ENCODE data around the gene DDX31.

DNA sequence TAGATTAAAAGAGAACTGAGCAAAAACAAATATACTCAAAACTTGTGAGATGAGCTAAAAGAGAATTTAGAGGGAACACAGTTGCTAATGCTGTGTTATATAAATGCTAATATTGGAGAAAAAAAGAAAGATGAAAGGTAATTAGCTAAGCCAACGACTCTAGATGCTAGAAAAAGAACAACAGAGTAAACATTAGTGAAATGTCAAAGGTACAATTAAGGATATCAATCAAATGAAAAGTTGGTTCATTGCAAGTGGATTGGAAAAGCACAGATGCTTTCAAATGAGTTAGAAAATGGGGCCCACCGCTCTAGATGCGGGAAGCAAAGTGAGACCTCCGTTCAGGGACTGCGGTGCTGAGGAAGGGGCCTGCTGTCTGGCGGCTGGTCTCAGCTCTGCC is 105.3 kb downstream of the DDX31 start:
- no peak for TF ChIP-seq POLR2AphosphoS5 (IDR thresholded peaks at IDR 0.05; ENCODE audit: low read depth)
- TF ChIP-seq, protein P1, sequence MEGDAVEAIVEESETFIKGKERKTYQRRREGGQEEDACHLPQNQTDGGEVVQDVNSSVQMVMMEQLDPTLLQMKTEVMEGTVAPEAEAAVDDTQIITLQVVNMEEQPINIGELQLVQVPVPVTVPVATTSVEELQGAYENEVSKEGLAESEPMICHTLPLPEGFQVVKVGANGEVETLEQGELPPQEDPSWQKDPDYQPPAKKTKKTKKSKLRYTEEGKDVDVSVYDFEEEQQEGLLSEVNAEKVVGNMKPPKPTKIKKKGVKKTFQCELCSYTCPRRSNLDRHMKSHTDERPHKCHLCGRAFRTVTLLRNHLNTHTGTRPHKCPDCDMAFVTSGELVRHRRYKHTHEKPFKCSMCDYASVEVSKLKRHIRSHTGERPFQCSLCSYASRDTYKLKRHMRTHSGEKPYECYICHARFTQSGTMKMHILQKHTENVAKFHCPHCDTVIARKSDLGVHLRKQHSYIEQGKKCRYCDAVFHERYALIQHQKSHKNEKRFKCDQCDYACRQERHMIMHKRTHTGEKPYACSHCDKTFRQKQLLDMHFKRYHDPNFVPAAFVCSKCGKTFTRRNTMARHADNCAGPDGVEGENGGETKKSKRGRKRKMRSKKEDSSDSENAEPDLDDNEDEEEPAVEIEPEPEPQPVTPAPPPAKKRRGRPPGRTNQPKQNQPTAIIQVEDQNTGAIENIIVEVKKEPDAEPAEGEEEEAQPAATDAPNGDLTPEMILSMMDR (IDR thresholded peaks at IDR 0.05; ENCODE audit: insufficient read depth, low read length), result no peak
- TF ChIP-seq, protein P2, sequence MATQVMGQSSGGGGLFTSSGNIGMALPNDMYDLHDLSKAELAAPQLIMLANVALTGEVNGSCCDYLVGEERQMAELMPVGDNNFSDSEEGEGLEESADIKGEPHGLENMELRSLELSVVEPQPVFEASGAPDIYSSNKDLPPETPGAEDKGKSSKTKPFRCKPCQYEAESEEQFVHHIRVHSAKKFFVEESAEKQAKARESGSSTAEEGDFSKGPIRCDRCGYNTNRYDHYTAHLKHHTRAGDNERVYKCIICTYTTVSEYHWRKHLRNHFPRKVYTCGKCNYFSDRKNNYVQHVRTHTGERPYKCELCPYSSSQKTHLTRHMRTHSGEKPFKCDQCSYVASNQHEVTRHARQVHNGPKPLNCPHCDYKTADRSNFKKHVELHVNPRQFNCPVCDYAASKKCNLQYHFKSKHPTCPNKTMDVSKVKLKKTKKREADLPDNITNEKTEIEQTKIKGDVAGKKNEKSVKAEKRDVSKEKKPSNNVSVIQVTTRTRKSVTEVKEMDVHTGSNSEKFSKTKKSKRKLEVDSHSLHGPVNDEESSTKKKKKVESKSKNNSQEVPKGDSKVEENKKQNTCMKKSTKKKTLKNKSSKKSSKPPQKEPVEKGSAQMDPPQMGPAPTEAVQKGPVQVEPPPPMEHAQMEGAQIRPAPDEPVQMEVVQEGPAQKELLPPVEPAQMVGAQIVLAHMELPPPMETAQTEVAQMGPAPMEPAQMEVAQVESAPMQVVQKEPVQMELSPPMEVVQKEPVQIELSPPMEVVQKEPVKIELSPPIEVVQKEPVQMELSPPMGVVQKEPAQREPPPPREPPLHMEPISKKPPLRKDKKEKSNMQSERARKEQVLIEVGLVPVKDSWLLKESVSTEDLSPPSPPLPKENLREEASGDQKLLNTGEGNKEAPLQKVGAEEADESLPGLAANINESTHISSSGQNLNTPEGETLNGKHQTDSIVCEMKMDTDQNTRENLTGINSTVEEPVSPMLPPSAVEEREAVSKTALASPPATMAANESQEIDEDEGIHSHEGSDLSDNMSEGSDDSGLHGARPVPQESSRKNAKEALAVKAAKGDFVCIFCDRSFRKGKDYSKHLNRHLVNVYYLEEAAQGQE (IDR thresholded peaks at IDR 0.05; ENCODE audit: insufficient replicate concordance, low read depth), result no peak
